HL-60 (cell line): Measurements from ENCODE around the gene EFTUD2.

Experiments used
- POLR2AphosphoS5 ChIP-seq: IDR thresholded peaks from 2 replicates; pipeline ENCODE4 v1.6.1; 2012; ENCODE audit warnings: low read depth
- SPI1 ChIP-seq: IDR thresholded peaks from 2 replicates; pipeline ENCODE4 v1.6.1; 2012; ENCODE audit warnings: low read depth, mild to moderate bottlenecking, borderline replicate concordance
- TF ChIP-seq, protein P1 (sequence below): IDR thresholded peaks from one replicate; pipeline ENCODE4 v1.5.1; 2011; ENCODE audit warnings: low read length, control low read depth, inconsistent platforms; ENCODE audit not compliant: insufficient read depth
- TF ChIP-seq, protein P2 (sequence below): IDR thresholded peaks from 2 replicates; pipeline ENCODE4 v1.6.1; 2012; ENCODE audit warnings: low read depth; ENCODE audit not compliant: insufficient replicate concordance

DNA sequence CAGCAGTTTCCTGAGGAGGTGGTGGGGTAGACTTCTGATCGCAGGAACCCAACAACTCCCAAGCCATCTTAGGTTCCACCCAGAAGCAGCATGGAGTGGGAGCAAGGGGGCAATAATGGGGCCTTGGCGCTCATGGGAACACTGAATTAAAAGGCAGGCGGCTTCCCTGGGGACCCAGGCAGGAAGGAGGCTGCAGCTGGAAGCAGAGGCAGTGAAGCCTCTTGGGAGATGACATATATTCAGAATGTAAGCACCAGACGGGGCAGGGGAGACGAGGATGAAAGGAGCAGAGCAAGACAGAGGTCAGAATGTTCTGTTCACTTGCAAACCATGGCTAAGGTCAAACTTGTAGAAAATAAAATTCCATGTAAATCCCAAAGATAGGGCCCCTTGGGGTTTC lies 48.6 kb downstream of the EFTUD2 start:
- no peak for TF ChIP-seq POLR2AphosphoS5
- TF ChIP-seq, protein P1, sequence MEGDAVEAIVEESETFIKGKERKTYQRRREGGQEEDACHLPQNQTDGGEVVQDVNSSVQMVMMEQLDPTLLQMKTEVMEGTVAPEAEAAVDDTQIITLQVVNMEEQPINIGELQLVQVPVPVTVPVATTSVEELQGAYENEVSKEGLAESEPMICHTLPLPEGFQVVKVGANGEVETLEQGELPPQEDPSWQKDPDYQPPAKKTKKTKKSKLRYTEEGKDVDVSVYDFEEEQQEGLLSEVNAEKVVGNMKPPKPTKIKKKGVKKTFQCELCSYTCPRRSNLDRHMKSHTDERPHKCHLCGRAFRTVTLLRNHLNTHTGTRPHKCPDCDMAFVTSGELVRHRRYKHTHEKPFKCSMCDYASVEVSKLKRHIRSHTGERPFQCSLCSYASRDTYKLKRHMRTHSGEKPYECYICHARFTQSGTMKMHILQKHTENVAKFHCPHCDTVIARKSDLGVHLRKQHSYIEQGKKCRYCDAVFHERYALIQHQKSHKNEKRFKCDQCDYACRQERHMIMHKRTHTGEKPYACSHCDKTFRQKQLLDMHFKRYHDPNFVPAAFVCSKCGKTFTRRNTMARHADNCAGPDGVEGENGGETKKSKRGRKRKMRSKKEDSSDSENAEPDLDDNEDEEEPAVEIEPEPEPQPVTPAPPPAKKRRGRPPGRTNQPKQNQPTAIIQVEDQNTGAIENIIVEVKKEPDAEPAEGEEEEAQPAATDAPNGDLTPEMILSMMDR = no peak
- TF ChIP-seq, protein P2, sequence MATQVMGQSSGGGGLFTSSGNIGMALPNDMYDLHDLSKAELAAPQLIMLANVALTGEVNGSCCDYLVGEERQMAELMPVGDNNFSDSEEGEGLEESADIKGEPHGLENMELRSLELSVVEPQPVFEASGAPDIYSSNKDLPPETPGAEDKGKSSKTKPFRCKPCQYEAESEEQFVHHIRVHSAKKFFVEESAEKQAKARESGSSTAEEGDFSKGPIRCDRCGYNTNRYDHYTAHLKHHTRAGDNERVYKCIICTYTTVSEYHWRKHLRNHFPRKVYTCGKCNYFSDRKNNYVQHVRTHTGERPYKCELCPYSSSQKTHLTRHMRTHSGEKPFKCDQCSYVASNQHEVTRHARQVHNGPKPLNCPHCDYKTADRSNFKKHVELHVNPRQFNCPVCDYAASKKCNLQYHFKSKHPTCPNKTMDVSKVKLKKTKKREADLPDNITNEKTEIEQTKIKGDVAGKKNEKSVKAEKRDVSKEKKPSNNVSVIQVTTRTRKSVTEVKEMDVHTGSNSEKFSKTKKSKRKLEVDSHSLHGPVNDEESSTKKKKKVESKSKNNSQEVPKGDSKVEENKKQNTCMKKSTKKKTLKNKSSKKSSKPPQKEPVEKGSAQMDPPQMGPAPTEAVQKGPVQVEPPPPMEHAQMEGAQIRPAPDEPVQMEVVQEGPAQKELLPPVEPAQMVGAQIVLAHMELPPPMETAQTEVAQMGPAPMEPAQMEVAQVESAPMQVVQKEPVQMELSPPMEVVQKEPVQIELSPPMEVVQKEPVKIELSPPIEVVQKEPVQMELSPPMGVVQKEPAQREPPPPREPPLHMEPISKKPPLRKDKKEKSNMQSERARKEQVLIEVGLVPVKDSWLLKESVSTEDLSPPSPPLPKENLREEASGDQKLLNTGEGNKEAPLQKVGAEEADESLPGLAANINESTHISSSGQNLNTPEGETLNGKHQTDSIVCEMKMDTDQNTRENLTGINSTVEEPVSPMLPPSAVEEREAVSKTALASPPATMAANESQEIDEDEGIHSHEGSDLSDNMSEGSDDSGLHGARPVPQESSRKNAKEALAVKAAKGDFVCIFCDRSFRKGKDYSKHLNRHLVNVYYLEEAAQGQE = no peak
- no peak for TF ChIP-seq SPI1
